Liver (tissue), 9 donors: ENCODE data around the gene SLC13A2. TPM values are rescaled to one million over a fixed set of nuclear protein-coding genes. Genes with fewer than 3 reads are reported as not detected.

Source experiments
- DNase-seq: peaks from one replicate; pipeline ENCODE4 v3.0.0-alpha.2; 2017; ENCODE audit warnings: low spot score
- H3K27ac ChIP-seq, 2 donors: one replicate each; pipeline ENCODE4 v1.7.0; 2013; ENCODE audit warnings: inconsistent platforms in 2 of 2, low read length in 2 of 2, control low read depth in 1 of 2, low read depth in 1 of 2, mild to moderate bottlenecking in 1 of 2
- H3K27me3 ChIP-seq, 4 donors: one replicate each; pipeline versions ENCODE4 v1.6.1 to v1.7.0; 2013; ENCODE audit warnings: low read length in 3 of 4, inconsistent platforms in 1 of 4, mild to moderate bottlenecking in 1 of 4, moderate library complexity in 1 of 4; ENCODE audit not compliant: control insufficient read depth in 4 of 4, insufficient read depth in 4 of 4
- H3K36me3 ChIP-seq, 4 donors: one replicate each; pipeline versions ENCODE4 v1.6.1 to v1.7.0; 2013; ENCODE audit warnings: low read length in 3 of 4, mild to moderate bottlenecking in 3 of 4, low read depth in 1 of 4, moderate library complexity in 1 of 4; ENCODE audit not compliant: control insufficient read depth in 4 of 4, insufficient read depth in 3 of 4
- H3K4me1 ChIP-seq, 4 donors: one replicate each; pipeline versions ENCODE4 v1.6.1 to v1.7.0; 2013; ENCODE audit warnings: low read length in 3 of 4, mild to moderate bottlenecking in 3 of 4, moderate library complexity in 1 of 4; ENCODE audit not compliant: control insufficient read depth in 4 of 4, insufficient read depth in 4 of 4
- H3K4me3 ChIP-seq, 3 donors: one replicate each; pipeline versions ENCODE4 v1.6.1 to v1.7.0; 2013; ENCODE audit warnings: low read length in 3 of 3, control low read depth in 1 of 3, low read depth in 1 of 3, mild to moderate bottlenecking in 1 of 3
- H3K9ac ChIP-seq, 2 donors: one replicate each; pipeline ENCODE4 v1.7.0; 2013; ENCODE audit warnings: low read length in 2 of 2, mild to moderate bottlenecking in 2 of 2, moderate library complexity in 2 of 2, control low read depth in 1 of 2, low read depth in 1 of 2
- H3K9me3 ChIP-seq, 4 donors: one replicate each; pipeline versions ENCODE4 v1.6.1 to v1.7.0; 2013; ENCODE audit warnings: low read length in 3 of 4; ENCODE audit not compliant: control insufficient read depth in 4 of 4
- ATF3 ChIP-seq: IDR thresholded peaks from 2 replicates; pipeline ENCODE4 v1.6.1; 2016; ENCODE audit warnings: antibody characterized with exemption
- CTCF ChIP-seq: fragments of 150-350 bp; IDR thresholded peaks from 2 replicates; pipeline ENCODE4 v1.5.1; 2017; ENCODE audit warnings: improper control_type of control experiment, low read depth, low read length; ENCODE audit not compliant: missing input control
- EGR1 ChIP-seq, 2 donors: IDR thresholded peaks; 2 replicates each; pipeline ENCODE4 v1.6.1; 2016 to 2018; ENCODE audit warnings: antibody characterized with exemption in 2 of 2, low read depth in 2 of 2
- FOXA1 ChIP-seq: IDR thresholded peaks from 2 replicates; pipeline ENCODE4 v1.6.1; 2016; ENCODE audit warnings: antibody characterized with exemption
- FOXA2 ChIP-seq: IDR thresholded peaks from 2 replicates; pipeline ENCODE4 v1.6.1; 2016; ENCODE audit warnings: antibody characterized with exemption
- GABPA ChIP-seq, 2 donors: IDR thresholded peaks in 1 of 2; conservative IDR thresholded peaks in 1 of 2; 2 replicates each; pipeline ENCODE4 v1.6.1; 2016; ENCODE audit warnings: antibody characterized with exemption in 2 of 2, mild to moderate bottlenecking in 1 of 2, moderate library complexity in 1 of 2
- HNF4A ChIP-seq, 2 donors: conservative IDR thresholded peaks; 2 replicates each; pipeline ENCODE4 v1.6.1; 2016; ENCODE audit warnings: antibody characterized with exemption in 2 of 2, mild to moderate bottlenecking in 2 of 2
- HNF4G ChIP-seq: IDR thresholded peaks from 2 replicates; pipeline ENCODE4 v1.6.1; 2016; ENCODE audit warnings: antibody characterized with exemption
- JUND ChIP-seq, 2 donors: IDR thresholded peaks; 2 replicates each; pipeline ENCODE4 v1.6.1; 2016; ENCODE audit warnings: antibody characterized with exemption in 2 of 2
- MAX ChIP-seq: IDR thresholded peaks from 2 replicates; pipeline ENCODE4 v1.6.1; 2016; ENCODE audit warnings: antibody characterized with exemption
- NR2F2 ChIP-seq: IDR thresholded peaks from 2 replicates; pipeline ENCODE4 v1.6.1; 2016; ENCODE audit warnings: antibody characterized with exemption
- RAD21 ChIP-seq, 2 donors: IDR thresholded peaks; 2 replicates each; pipeline ENCODE4 v1.6.1; 2016; ENCODE audit warnings: antibody characterized with exemption in 2 of 2, mild to moderate bottlenecking in 2 of 2
- REST ChIP-seq: IDR thresholded peaks from 2 replicates; pipeline ENCODE4 v1.6.1; 2016; ENCODE audit warnings: antibody characterized with exemption, mild to moderate bottlenecking
- RXRA ChIP-seq, 2 donors: IDR thresholded peaks; 2 replicates each; pipeline ENCODE4 v1.6.1; 2017 to 2018; ENCODE audit warnings: antibody characterized with exemption in 2 of 2, mild to moderate bottlenecking in 1 of 2
- SP1 ChIP-seq: IDR thresholded peaks from 2 replicates; pipeline ENCODE4 v1.6.1; 2018; ENCODE audit warnings: antibody characterized with exemption, mild to moderate bottlenecking
- TAF1 ChIP-seq: conservative IDR thresholded peaks from 2 replicates; pipeline ENCODE4 v1.6.1; 2016; ENCODE audit warnings: antibody characterized with exemption, mild to moderate bottlenecking
- YY1 ChIP-seq: IDR thresholded peaks from 2 replicates; pipeline ENCODE4 v1.6.1; 2016; ENCODE audit warnings: antibody characterized with exemption, mild to moderate bottlenecking
- ZBTB33 ChIP-seq: IDR thresholded peaks from 2 replicates; pipeline ENCODE4 v1.6.1; 2016; ENCODE audit warnings: antibody characterized with exemption
- WGBS: extraction: QIAGEN DNeasy Blood & Tissue Kit; methylation state at CpG from one replicate; pipeline ENCODE4 v1.1.7; 2013; 5-methylcytosine and 5-hydroxymethylcytosine counted together
- polyA plus RNA-seq, 2 donors: library from polyadenylated mRNA; stranded (reverse) in 1 of 2; unstranded in 1 of 2; fragments of 200-250 nt in 1 of 2; fragments of >200 nt in 1 of 2; fragmentation: Nextera tagmentation in 1 of 2; extraction: Ambion mirVana in 1 of 2; gene quantifications; one replicate each; pipeline versions ENCODE4 v1.2.1 to v1.2.3, GENCODE V29; 2013 to 2015
- total RNA-seq, 2 donors: library from RNA; depleted of rRNA; stranded (reverse); fragments of >200 nt; gene quantifications; one replicate each; pipeline ENCODE4 v1.2.3, GENCODE V29; 2014
- donor health status: healthy.
- donor health status: healthy.
- donor health status: healthy.
- donor health status: healthy.
- donor health status: healthy.

Gene SLC13A2
- total and polyA plus RNA-seq, 4 donors: 0.10 to 0.52 (median 0.36) TPM

GRCh38 chr17:28524476-28525424 lies 51.3 kb downstream of the SLC13A2 start:
- Histone ChIP-seq H3K9me3 (no peaks in the 10 kb centered on the region), H3K4me3 (no peak overlapping the region), H3K27ac (no peak overlapping the region), H3K4me1 (no peaks in the 10 kb centered on the region), H3K9ac (no peak overlapping the region), H3K36me3 (no peaks in the 10 kb centered on the region), H3K27me3 (no peaks in the 10 kb centered on the region)
- WGBS: 87% methylated on average over 25 of the region's 25 CpGs
- no peak for DNase-seq
- no peak for TF ChIP-seq RAD21 (IDR thresholded peaks at IDR 0.05)
- no peak for TF ChIP-seq HNF4G
- TF ChIP-seq NR2F2: no peak
- TF ChIP-seq RXRA (IDR thresholded peaks at IDR 0.05): no peak
- no peak for TF ChIP-seq MAX
- no peak for TF ChIP-seq YY1
- TF ChIP-seq EGR1 (IDR thresholded peaks at IDR 0.05; ENCODE audit: low read depth in 2 of 2): no peak

GRCh38 chr17:28526381-28526780 lies 52.9 kb downstream of the SLC13A2 start:
- no peak overlapping the region for H3K4me3 ChIP-seq
- WGBS: 80% methylated on average over 8 of the region's 8 CpGs
- no peak overlapping the region for H3K9ac ChIP-seq
- DNase-seq: no peak
- H3K36me3 ChIP-seq: no peaks in the 10 kb centered on the region
- no peak for TF ChIP-seq HNF4G
- no peak for TF ChIP-seq YY1
- no peak for TF ChIP-seq CTCF
- TF ChIP-seq ZBTB33: no peak
- TF ChIP-seq FOXA2: no peak
- TF ChIP-seq HNF4A (conservative IDR thresholded peaks at IDR 0.05): no peak
- TF ChIP-seq EGR1 (IDR thresholded peaks at IDR 0.05; ENCODE audit: low read depth in 2 of 2): no peak
- no peak for TF ChIP-seq TAF1
- no peak for TF ChIP-seq MAX
- TF ChIP-seq RXRA (IDR thresholded peaks at IDR 0.05): no peak
- TF ChIP-seq ATF3: no peak
- no peak for TF ChIP-seq FOXA1
- TF ChIP-seq RAD21 (IDR thresholded peaks at IDR 0.05): no peak
- no peak for TF ChIP-seq GABPA (IDR thresholded peaks at IDR 0.05 in 1 of 2, conservative IDR thresholded peaks at IDR 0.05 in 1 of 2)
- no peak for TF ChIP-seq JUND (IDR thresholded peaks at IDR 0.05)
- TF ChIP-seq NR2F2: no peak
- no peak for TF ChIP-seq REST
- no peak for TF ChIP-seq SP1
- no peaks in the 10 kb centered on the region for H3K27me3 ChIP-seq
- no peaks in the 10 kb centered on the region for H3K9me3 ChIP-seq
- H3K27ac ChIP-seq: no peak overlapping the region
- no peaks in the 10 kb centered on the region for H3K4me1 ChIP-seq
